ENCODE results near the gene MITD1. TPM values are rescaled to one million over a fixed set of nuclear protein-coding genes. Genes with fewer than 3 reads are reported as not detected.

Gene MITD1
- total RNA-seq, 1 donor from 2014 or later, result 22.6 TPM

DNA sequence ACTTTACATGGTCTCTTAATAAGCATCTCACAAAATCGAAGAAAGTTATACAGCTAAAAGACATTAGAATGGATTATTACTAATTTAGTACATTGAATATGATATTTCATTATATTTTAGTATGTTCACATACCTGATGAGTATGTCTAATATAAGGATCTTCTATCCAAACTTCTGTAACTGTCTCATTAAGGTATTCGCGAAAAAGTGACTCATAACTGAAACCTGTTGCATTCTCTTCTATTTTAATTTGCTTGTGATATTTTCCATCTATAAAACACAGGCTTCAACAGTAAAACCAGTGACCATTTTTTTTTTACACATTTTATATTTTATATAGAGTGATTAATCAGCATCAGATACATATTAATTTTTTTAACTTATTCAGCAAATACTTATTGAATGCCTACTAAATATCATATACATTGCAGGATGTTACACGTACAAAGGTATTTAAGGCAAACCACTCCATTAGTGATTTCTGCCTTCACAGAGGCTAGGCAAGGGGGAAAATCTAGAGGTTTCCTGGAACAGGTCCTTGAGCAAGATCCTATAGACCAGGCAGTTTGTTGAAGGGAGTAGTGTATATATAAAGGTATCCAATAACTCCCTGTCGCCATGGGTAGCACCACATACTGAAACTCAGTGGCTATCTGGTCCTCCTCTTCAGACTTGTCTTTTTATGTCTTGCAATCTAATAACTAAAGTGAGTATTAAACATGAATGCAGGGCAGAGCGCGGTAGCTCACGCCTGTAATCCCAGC lies 9.3 kb downstream of the MITD1 start:
- no peaks in the 10 kb centered on the region for H3K27me3 Mint-ChIP-seq (ENCODE audit: unreplicated experiment)
- H3K4me1 Mint-ChIP-seq (ENCODE audit: unreplicated experiment), result no peaks in the 10 kb centered on the region
- no peak for DNase-seq (ENCODE audit: extremely low spot score, unreplicated experiment)
- TF ChIP-seq CTCF (IDR thresholded peaks at IDR 0.05), result no peak
- H3K27ac Mint-ChIP-seq (ENCODE audit: unreplicated experiment), result no peak overlapping the region
- H3K9me3 Mint-ChIP-seq (ENCODE audit: unreplicated experiment), result no peaks in the 10 kb centered on the region
- peaks cover 30% of the 10 kb centered on the region for H3K36me3 Mint-ChIP-seq (ENCODE audit: unreplicated experiment)
- H3K4me3 Mint-ChIP-seq (ENCODE audit: unreplicated experiment), result no peak overlapping the region

- Mint-ChIP-seq H3K9me3 (ENCODE audit: unreplicated experiment) (no peaks in the 10 kb centered on the region), H3K27me3 (ENCODE audit: unreplicated experiment) (no peaks in the 10 kb centered on the region), H3K27ac (ENCODE audit: unreplicated experiment) (no peak overlapping the region), H3K4me3 (ENCODE audit: unreplicated experiment) (no peak overlapping the region), H3K36me3 (ENCODE audit: unreplicated experiment) (peaks cover 33% of the 10 kb centered on the region), H3K4me1 (ENCODE audit: unreplicated experiment) (no peaks in the 10 kb centered on the region)
- TF ChIP-seq CTCF (IDR thresholded peaks at IDR 0.05), result no peak
- no peak for DNase-seq (ENCODE audit: extremely low spot score, unreplicated experiment)
These were observed 11.3 kb downstream of the MITD1 start for GRCh38 chr2:99169534-99169933.

- Mint-ChIP-seq H3K36me3 (ENCODE audit: unreplicated experiment) (peaks cover 31% of the 10 kb centered on the region), H3K27me3 (ENCODE audit: unreplicated experiment) (no peaks in the 10 kb centered on the region), H3K4me3 (ENCODE audit: unreplicated experiment) (no peak overlapping the region), H3K4me1 (ENCODE audit: unreplicated experiment) (no peaks in the 10 kb centered on the region), H3K27ac (ENCODE audit: unreplicated experiment) (no peak overlapping the region), H3K9me3 (ENCODE audit: unreplicated experiment) (no peaks in the 10 kb centered on the region)
- TF ChIP-seq CTCF (IDR thresholded peaks at IDR 0.05), result no peak
- DNase-seq (ENCODE audit: extremely low spot score, unreplicated experiment), result no peak
These were observed 14.6 kb downstream of the MITD1 start for GRCh38 chr2:99166218-99166617.

DNA sequence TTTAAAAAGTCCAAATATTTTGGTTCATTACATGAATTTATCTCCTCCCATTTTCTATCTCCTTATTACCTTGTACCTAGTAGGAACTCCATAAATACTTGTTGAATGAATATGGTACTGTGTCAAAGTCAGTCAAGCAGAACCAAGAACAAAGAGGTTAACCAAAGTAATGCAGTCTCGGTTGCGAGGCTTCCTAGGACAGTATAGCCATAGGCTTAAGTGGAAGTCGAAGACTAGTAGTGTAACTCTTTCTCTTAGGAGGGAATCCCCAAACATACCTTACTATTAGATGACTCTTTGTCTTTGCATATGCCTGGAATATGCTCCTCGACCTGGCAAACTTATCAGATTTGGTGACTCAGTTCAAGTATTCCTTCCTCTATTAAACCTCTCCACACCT lies 21.3 kb downstream of the MITD1 start:
- no peak overlapping the region for H3K27ac Mint-ChIP-seq (ENCODE audit: unreplicated experiment)
- peaks cover 12% of the 10 kb centered on the region for H3K4me1 Mint-ChIP-seq (ENCODE audit: unreplicated experiment)
- H3K36me3 Mint-ChIP-seq (ENCODE audit: unreplicated experiment), result peaks cover 11% of the 10 kb centered on the region
- H3K4me3 Mint-ChIP-seq (ENCODE audit: unreplicated experiment), result no peak overlapping the region
- H3K9me3 Mint-ChIP-seq (ENCODE audit: unreplicated experiment), result no peaks in the 10 kb centered on the region
- no peak for DNase-seq (ENCODE audit: extremely low spot score, unreplicated experiment)
- H3K27me3 Mint-ChIP-seq (ENCODE audit: unreplicated experiment), result no peaks in the 10 kb centered on the region
- no peak for TF ChIP-seq CTCF (IDR thresholded peaks at IDR 0.05)

DNA sequence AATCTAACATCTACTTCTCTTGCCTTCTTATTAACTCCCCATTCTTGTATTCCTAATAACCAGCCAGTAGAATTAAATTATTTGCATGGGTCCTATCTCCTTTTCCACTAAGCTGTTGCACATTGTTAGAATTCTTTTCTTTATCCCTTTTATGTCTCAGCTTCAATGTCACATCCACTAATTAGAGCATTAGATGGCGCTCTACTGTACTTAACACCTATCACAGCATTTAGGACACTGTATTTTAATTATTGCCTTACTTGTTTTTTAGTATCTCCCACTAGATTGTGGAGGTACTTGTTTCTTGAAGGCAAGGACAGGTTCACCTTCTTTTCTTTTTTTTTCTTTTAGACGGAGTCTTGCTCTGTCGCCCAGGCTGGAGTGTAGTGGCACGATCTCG lies 22.3 kb downstream of the MITD1 start:
- Mint-ChIP-seq H3K4me3 (ENCODE audit: unreplicated experiment) (no peak overlapping the region), H3K27me3 (ENCODE audit: unreplicated experiment) (no peaks in the 10 kb centered on the region), H3K4me1 (ENCODE audit: unreplicated experiment) (peaks cover 21% of the 10 kb centered on the region), H3K27ac (ENCODE audit: unreplicated experiment) (no peak overlapping the region), H3K36me3 (ENCODE audit: unreplicated experiment) (peaks cover 11% of the 10 kb centered on the region), H3K9me3 (ENCODE audit: unreplicated experiment) (no peaks in the 10 kb centered on the region)
- no peak for TF ChIP-seq CTCF (IDR thresholded peaks at IDR 0.05)
- no peak for DNase-seq (ENCODE audit: extremely low spot score, unreplicated experiment)
